Measurements from ENCODE around the gene LRRC17. TPM values are rescaled to one million over a fixed set of nuclear protein-coding genes. Genes with fewer than 3 reads are reported as not detected.

LRRC17 gene
- total RNA-seq, 1 donor from 2014 or later, result 0.92 TPM

DNA sequence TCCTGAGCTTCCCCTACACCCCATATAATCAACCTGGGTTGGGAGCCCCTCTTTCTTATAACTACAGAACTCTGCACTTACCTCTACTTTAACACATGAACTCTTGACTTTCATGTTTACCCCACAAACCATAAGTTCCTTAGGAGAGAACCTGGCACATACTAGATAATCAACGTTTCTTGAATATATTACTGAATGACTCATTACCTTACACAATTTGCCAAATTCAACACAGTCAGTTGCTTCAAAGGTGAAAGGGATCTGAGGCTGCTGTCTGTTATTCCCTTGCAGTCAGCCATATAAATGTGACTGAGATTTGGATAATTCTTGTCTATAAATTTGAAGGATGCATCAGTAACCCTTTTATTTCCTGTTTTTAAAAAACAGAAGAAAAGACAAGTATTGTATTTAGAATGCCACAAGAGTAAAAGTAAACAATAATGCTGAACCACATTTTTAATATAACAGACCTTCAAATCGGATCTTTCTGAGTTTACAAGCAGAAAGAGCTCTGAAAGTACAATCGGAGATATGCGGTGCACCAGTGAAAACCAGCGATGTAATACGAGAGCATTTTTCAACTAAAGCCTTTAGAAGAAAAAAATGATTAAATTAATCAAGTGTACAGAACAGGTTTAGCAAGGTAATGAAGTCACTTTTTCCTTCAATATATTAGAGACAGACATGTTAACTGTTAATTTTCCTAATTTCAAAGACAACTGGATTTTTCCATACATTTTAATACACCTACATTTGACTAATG lies 29.5 kb upstream of the LRRC17 start:
- TF ChIP-seq, protein P1, sequence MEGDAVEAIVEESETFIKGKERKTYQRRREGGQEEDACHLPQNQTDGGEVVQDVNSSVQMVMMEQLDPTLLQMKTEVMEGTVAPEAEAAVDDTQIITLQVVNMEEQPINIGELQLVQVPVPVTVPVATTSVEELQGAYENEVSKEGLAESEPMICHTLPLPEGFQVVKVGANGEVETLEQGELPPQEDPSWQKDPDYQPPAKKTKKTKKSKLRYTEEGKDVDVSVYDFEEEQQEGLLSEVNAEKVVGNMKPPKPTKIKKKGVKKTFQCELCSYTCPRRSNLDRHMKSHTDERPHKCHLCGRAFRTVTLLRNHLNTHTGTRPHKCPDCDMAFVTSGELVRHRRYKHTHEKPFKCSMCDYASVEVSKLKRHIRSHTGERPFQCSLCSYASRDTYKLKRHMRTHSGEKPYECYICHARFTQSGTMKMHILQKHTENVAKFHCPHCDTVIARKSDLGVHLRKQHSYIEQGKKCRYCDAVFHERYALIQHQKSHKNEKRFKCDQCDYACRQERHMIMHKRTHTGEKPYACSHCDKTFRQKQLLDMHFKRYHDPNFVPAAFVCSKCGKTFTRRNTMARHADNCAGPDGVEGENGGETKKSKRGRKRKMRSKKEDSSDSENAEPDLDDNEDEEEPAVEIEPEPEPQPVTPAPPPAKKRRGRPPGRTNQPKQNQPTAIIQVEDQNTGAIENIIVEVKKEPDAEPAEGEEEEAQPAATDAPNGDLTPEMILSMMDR (IDR thresholded peaks at IDR 0.05; ENCODE audit: unreplicated experiment), result no peak
- Mint-ChIP-seq H3K4me1 (ENCODE audit: unreplicated experiment) (no peaks in the 10 kb centered on the region), H3K27ac (ENCODE audit: unreplicated experiment) (no peak overlapping the region), H3K27me3 (ENCODE audit: unreplicated experiment) (no peaks in the 10 kb centered on the region), H3K4me3 (ENCODE audit: unreplicated experiment) (no peak overlapping the region), H3K36me3 (ENCODE audit: low read depth, unreplicated experiment) (no peaks in the 10 kb centered on the region), H3K9me3 (ENCODE audit: unreplicated experiment) (no peaks in the 10 kb centered on the region)
- no peak for DNase-seq (ENCODE audit: low spot score)

DNA sequence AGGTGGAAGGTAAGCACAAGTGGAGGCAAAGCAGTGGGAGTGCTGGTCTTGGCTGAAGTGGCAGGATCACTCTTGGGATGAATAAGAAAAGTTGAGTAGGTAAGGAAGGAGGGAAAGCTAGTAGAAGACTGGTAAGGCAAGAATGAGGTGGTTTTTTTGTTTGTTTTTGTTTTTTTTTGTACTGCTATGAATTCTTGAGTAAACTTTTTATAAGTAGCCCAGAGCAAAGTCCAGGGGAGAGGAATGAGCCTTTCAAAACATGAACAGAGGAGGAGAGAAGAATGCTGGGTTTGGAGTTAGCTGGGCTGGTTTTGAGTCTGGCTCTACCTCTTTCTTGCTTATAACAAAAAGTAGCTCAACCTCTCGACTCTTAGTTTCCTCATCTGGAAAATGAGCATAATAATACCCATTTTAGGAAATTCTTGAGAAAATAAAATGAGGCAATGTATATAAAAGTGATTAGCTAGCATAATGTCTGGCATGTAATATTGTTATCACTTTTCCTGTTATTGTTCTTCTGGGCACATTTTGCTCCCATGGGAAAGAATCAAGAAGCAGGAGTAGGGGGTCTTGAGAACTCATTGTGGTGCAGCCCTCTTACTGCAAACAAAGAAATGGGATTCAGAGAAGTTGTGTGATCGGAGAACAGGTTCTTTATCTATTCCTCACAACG lies 24.1 kb upstream of the LRRC17 start:
- Mint-ChIP-seq H3K27ac (ENCODE audit: unreplicated experiment) (no peak overlapping the region), H3K9me3 (ENCODE audit: unreplicated experiment) (no peaks in the 10 kb centered on the region), H3K36me3 (ENCODE audit: low read depth, unreplicated experiment) (no peaks in the 10 kb centered on the region), H3K4me1 (ENCODE audit: unreplicated experiment) (no peaks in the 10 kb centered on the region), H3K27me3 (ENCODE audit: unreplicated experiment) (no peaks in the 10 kb centered on the region), H3K4me3 (ENCODE audit: unreplicated experiment) (no peak overlapping the region)
- TF ChIP-seq, protein P1 (IDR thresholded peaks at IDR 0.05; ENCODE audit: unreplicated experiment), result no peak
- no peak for DNase-seq (ENCODE audit: low spot score)

DNA sequence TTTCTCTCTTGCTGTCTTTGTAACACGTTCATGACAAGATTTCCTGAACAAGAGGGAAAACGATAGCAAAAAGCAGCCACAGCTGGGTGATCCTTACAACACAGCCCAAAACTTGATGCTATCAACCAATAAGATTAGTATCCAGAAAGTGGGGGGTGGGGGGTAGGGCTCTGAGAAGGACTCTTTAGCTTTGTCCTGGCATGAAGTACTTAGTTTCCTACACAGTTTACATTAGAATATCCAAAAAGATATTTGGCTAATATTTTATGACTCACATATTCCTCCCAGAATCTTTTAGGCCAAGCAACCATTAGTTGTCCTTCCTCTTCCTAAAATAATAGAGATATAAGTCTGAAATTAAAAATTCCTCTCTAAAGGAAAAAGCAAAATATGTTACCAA lies 22.9 kb upstream of the LRRC17 start:
- H3K36me3 Mint-ChIP-seq (ENCODE audit: low read depth, unreplicated experiment), result no peaks in the 10 kb centered on the region
- no peaks in the 10 kb centered on the region for H3K9me3 Mint-ChIP-seq (ENCODE audit: unreplicated experiment)
- no peak overlapping the region for H3K27ac Mint-ChIP-seq (ENCODE audit: unreplicated experiment)
- DNase-seq (ENCODE audit: low spot score), result no peak
- TF ChIP-seq, protein P1 (IDR thresholded peaks at IDR 0.05; ENCODE audit: unreplicated experiment), result no peak
- H3K4me1 Mint-ChIP-seq (ENCODE audit: unreplicated experiment), result no peaks in the 10 kb centered on the region
- H3K4me3 Mint-ChIP-seq (ENCODE audit: unreplicated experiment), result no peak overlapping the region
- H3K27me3 Mint-ChIP-seq (ENCODE audit: unreplicated experiment), result no peaks in the 10 kb centered on the region

DNA sequence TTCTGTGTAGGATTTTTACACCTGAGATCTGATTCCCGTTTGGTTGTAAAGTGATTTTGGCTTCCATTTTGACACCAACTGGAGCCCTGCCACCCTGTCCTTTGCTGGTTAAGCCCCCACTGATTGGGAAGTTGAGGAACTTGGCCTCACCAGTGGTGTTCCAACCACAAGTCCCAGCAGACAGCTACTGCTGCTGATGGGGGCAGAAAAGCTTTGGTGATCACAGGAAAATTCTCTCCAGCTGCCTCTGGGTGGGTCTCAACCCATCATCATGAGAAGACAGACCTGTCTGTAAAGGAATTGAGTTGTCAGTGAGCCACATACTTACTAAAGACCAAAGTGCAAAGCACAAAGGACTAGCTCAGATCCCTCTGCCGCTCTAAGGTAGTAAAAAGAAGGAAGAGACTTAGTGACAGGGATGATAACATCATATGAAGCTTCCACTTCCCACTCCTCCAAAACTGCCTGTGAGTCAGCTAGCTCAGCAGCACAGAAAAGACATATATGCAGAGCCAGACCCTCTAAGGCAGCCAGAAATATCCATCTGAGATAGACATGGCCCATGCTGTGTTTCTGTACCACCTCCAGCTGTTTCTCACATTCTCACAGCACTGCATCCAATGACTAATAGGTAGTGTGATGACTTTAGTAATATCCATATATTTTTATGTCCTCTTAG lies 22.4 kb upstream of the LRRC17 start:
- no peak overlapping the region for H3K27ac Mint-ChIP-seq (ENCODE audit: unreplicated experiment)

More for the DNA sequence above, 22.4 kb upstream of the LRRC17 start:
- no peak overlapping the region for H3K4me3 Mint-ChIP-seq (ENCODE audit: unreplicated experiment)
- H3K9me3 Mint-ChIP-seq (ENCODE audit: unreplicated experiment), result no peaks in the 10 kb centered on the region
- no peaks in the 10 kb centered on the region for H3K27me3 Mint-ChIP-seq (ENCODE audit: unreplicated experiment)
- H3K4me1 Mint-ChIP-seq (ENCODE audit: unreplicated experiment), result no peaks in the 10 kb centered on the region
- no peak for DNase-seq (ENCODE audit: low spot score)
- H3K36me3 Mint-ChIP-seq (ENCODE audit: low read depth, unreplicated experiment), result no peaks in the 10 kb centered on the region
- TF ChIP-seq, protein P1 (IDR thresholded peaks at IDR 0.05; ENCODE audit: unreplicated experiment), result no peak
